ENCODE results near the gene PREX1. TPM values are rescaled to one million over a fixed set of nuclear protein-coding genes. Genes with fewer than 3 reads are reported as not detected.

PREX1 gene
- total and polyA plus RNA-seq, 2 experiments from 2014 or later = 2.4 to 10.3 TPM

DNA sequence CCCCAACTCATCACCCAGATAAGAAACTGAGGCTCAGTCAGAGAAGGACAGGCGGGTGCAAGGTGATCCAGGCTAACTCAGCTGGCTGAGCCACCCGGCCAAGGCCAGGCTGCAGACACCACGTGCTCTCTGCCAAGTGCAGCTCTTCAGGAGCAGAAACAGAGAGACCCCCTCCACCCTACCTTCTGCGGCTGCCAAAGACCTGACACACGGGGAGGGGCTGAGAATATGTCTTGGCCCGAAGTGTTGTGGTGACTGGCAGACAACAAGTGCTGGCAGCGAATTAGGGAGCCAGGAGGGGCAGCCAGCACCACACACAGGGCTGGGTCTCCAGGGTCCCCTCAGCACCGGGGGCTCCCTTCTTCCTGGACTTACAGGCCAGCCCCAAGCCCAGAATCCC lies 22.5 kb downstream of the PREX1 start:
- H2AFZ ChIP-seq = no peak overlapping the region
- Mint-ChIP-seq H3K4me1 (no peaks in the 10 kb centered on the region), H3K36me3 (ENCODE audit: low read depth) (peaks cover 16% of the 10 kb centered on the region), H3K9me3 (peaks cover 4% of the 10 kb centered on the region; the same call in 2 of the 3 replicates), H3K4me3 (no peak overlapping the region), H3K27ac (no peak overlapping the region), H3K27me3 (ENCODE audit: insufficient read depth, low read depth, poor library complexity) (peaks cover 9% of the 10 kb centered on the region)
- no peaks in the 10 kb centered on the region for H3K4me1 ChIP-seq (ENCODE audit: insufficient read depth)
- no peak for ATAC-seq
- no peaks in the 10 kb centered on the region for H4K20me1 ChIP-seq (replicated peaks; ENCODE audit: insufficient read depth)
- H3F3A ChIP-seq (replicated peaks; ENCODE audit: low read depth) = no peaks in the 10 kb centered on the region
- DNase-seq (ENCODE audit: low spot score) = no peak
- no peaks in the 10 kb centered on the region for H3K27me3 ChIP-seq (ENCODE audit: insufficient read depth)
- no peaks in the 10 kb centered on the region for H3K36me3 ChIP-seq (ENCODE audit: insufficient read depth)
- H3K27ac ChIP-seq (ENCODE audit: low read depth) = no peak overlapping the region
- TF ChIP-seq NANOG (IDR thresholded peaks at IDR 0.05; ENCODE audit: borderline replicate concordance) (no peak), REST (IDR thresholded peaks at IDR 0.05; ENCODE audit: unreplicated experiment) (no peak), STAT1 (IDR thresholded peaks at IDR 0.05; ENCODE audit: unreplicated experiment) (no peak), ETS1 (IDR thresholded peaks at IDR 0.05) (no peak), EZH2phosphoT487 (IDR thresholded peaks at IDR 0.05; ENCODE audit: unreplicated experiment) (no peak), CREB1 (CRISPR knock-in tag; IDR thresholded peaks at IDR 0.05; ENCODE audit: low read depth) (no peak), ZNF331 (CRISPR knock-in tag; IDR thresholded peaks at IDR 0.05; ENCODE audit: low read depth) (no peak), EZH2 (IDR thresholded peaks at IDR 0.05; ENCODE audit: low read depth, unreplicated experiment) (no peak), POLR2AphosphoS5 (IDR thresholded peaks at IDR 0.05; ENCODE audit: low read depth) (no peak), ZNF114 (CRISPR knock-in tag; IDR thresholded peaks at IDR 0.05) (no peak), JUNB (IDR thresholded peaks at IDR 0.05; ENCODE audit: unreplicated experiment) (no peak)
- TF ChIP-seq, protein P1, sequence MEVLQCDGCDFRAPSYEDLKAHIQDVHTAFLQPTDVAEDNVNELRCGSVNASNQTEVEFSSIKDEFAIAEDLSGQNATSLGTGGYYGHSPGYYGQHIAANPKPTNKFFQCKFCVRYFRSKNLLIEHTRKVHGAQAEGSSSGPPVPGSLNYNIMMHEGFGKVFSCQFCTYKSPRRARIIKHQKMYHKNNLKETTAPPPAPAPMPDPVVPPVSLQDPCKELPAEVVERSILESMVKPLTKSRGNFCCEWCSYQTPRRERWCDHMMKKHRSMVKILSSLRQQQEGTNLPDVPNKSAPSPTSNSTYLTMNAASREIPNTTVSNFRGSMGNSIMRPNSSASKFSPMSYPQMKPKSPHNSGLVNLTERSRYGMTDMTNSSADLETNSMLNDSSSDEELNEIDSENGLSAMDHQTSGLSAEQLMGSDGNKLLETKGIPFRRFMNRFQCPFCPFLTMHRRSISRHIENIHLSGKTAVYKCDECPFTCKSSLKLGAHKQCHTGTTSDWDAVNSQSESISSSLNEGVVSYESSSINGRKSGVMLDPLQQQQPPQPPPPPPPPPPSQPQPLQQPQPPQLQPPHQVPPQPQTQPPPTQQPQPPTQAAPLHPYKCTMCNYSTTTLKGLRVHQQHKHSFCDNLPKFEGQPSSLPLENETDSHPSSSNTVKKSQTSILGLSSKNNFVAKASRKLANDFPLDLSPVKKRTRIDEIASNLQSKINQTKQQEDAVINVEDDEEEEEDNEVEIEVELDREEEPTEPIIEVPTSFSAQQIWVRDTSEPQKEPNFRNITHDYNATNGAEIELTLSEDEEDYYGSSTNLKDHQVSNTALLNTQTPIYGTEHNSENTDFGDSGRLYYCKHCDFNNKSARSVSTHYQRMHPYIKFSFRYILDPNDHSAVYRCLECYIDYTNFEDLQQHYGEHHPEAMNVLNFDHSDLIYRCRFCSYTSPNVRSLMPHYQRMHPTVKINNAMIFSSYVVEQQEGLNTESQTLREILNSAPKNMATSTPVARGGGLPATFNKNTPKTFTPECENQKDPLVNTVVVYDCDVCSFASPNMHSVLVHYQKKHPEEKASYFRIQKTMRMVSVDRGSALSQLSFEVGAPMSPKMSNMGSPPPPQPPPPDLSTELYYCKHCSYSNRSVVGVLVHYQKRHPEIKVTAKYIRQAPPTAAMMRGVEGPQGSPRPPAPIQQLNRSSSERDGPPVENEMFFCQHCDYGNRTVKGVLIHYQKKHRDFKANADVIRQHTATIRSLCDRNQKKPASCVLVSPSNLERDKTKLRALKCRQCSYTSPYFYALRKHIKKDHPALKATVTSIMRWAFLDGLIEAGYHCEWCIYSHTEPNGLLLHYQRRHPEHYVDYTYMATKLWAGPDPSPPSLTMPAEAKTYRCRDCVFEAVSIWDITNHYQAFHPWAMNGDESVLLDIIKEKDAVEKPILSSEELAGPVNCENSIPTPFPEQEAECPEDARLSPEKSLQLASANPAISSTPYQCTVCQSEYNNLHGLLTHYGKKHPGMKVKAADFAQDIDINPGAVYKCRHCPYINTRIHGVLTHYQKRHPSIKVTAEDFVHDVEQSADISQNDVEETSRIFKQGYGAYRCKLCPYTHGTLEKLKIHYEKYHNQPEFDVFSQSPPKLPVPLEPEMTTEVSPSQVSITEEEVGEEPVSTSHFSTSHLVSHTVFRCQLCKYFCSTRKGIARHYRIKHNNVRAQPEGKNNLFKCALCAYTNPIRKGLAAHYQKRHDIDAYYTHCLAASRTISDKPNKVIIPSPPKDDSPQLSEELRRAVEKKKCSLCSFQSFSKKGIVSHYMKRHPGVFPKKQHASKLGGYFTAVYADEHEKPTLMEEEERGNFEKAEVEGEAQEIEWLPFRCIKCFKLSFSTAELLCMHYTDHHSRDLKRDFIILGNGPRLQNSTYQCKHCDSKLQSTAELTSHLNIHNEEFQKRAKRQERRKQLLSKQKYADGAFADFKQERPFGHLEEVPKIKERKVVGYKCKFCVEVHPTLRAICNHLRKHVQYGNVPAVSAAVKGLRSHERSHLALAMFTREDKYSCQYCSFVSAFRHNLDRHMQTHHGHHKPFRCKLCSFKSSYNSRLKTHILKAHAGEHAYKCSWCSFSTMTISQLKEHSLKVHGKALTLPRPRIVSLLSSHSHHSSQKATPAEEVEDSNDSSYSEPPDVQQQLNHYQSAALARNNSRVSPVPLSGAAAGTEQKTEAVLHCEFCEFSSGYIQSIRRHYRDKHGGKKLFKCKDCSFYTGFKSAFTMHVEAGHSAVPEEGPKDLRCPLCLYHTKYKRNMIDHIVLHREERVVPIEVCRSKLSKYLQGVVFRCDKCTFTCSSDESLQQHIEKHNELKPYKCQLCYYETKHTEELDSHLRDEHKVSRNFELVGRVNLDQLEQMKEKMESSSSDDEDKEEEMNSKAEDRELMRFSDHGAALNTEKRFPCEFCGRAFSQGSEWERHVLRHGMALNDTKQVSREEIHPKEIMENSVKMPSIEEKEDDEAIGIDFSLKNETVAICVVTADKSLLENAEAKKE (CRISPR knock-in tag; IDR thresholded peaks at IDR 0.05) = no peak
- TF ChIP-seq, protein P2, sequence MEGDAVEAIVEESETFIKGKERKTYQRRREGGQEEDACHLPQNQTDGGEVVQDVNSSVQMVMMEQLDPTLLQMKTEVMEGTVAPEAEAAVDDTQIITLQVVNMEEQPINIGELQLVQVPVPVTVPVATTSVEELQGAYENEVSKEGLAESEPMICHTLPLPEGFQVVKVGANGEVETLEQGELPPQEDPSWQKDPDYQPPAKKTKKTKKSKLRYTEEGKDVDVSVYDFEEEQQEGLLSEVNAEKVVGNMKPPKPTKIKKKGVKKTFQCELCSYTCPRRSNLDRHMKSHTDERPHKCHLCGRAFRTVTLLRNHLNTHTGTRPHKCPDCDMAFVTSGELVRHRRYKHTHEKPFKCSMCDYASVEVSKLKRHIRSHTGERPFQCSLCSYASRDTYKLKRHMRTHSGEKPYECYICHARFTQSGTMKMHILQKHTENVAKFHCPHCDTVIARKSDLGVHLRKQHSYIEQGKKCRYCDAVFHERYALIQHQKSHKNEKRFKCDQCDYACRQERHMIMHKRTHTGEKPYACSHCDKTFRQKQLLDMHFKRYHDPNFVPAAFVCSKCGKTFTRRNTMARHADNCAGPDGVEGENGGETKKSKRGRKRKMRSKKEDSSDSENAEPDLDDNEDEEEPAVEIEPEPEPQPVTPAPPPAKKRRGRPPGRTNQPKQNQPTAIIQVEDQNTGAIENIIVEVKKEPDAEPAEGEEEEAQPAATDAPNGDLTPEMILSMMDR (conservative IDR thresholded peaks at IDR 0.05; ENCODE audit: low read depth in 2 of 2) = no peak
- no peak overlapping the region for H3K4me2 ChIP-seq
- H3K4me3 ChIP-seq = no peak overlapping the region
- no peaks in the 10 kb centered on the region for H3K79me2 ChIP-seq (replicated peaks; ENCODE audit: insufficient read depth)
- H3K9me2 ChIP-seq (ENCODE audit: insufficient read depth) = no peaks in the 10 kb centered on the region
